Liver (tissue), 9 donors: ENCODE results near the gene CLIC3. TPM values are rescaled to one million over a fixed set of nuclear protein-coding genes. Genes with fewer than 3 reads are reported as not detected.

Experiments used
- DNase-seq: peaks from one replicate; pipeline ENCODE4 v3.0.0-alpha.2; 2017; ENCODE audit warnings: low spot score
- H3K27ac ChIP-seq, 2 donors: one replicate each; pipeline ENCODE4 v1.7.0; 2013; ENCODE audit warnings: inconsistent platforms in 2 of 2, low read length in 2 of 2, control low read depth in 1 of 2, low read depth in 1 of 2, mild to moderate bottlenecking in 1 of 2
- H3K27me3 ChIP-seq, 4 donors: one replicate each; pipeline versions ENCODE4 v1.6.1 to v1.7.0; 2013; ENCODE audit warnings: low read length in 3 of 4, inconsistent platforms in 1 of 4, mild to moderate bottlenecking in 1 of 4, moderate library complexity in 1 of 4; ENCODE audit not compliant: control insufficient read depth in 4 of 4, insufficient read depth in 4 of 4
- H3K36me3 ChIP-seq, 4 donors: one replicate each; pipeline versions ENCODE4 v1.6.1 to v1.7.0; 2013; ENCODE audit warnings: low read length in 3 of 4, mild to moderate bottlenecking in 3 of 4, low read depth in 1 of 4, moderate library complexity in 1 of 4; ENCODE audit not compliant: control insufficient read depth in 4 of 4, insufficient read depth in 3 of 4
- H3K4me1 ChIP-seq, 4 donors: one replicate each; pipeline versions ENCODE4 v1.6.1 to v1.7.0; 2013; ENCODE audit warnings: low read length in 3 of 4, mild to moderate bottlenecking in 3 of 4, moderate library complexity in 1 of 4; ENCODE audit not compliant: control insufficient read depth in 4 of 4, insufficient read depth in 4 of 4
- H3K4me3 ChIP-seq, 3 donors: one replicate each; pipeline versions ENCODE4 v1.6.1 to v1.7.0; 2013; ENCODE audit warnings: low read length in 3 of 3, control low read depth in 1 of 3, low read depth in 1 of 3, mild to moderate bottlenecking in 1 of 3
- H3K9ac ChIP-seq, 2 donors: one replicate each; pipeline ENCODE4 v1.7.0; 2013; ENCODE audit warnings: low read length in 2 of 2, mild to moderate bottlenecking in 2 of 2, moderate library complexity in 2 of 2, control low read depth in 1 of 2, low read depth in 1 of 2
- H3K9me3 ChIP-seq, 4 donors: one replicate each; pipeline versions ENCODE4 v1.6.1 to v1.7.0; 2013; ENCODE audit warnings: low read length in 3 of 4; ENCODE audit not compliant: control insufficient read depth in 4 of 4
- ATF3 ChIP-seq: IDR thresholded peaks from 2 replicates; pipeline ENCODE4 v1.6.1; 2016; ENCODE audit warnings: antibody characterized with exemption
- EGR1 ChIP-seq, 2 donors: IDR thresholded peaks; 2 replicates each; pipeline ENCODE4 v1.6.1; 2016 to 2018; ENCODE audit warnings: antibody characterized with exemption in 2 of 2, low read depth in 2 of 2
- FOXA1 ChIP-seq: IDR thresholded peaks from 2 replicates; pipeline ENCODE4 v1.6.1; 2016; ENCODE audit warnings: antibody characterized with exemption
- FOXA2 ChIP-seq: IDR thresholded peaks from 2 replicates; pipeline ENCODE4 v1.6.1; 2016; ENCODE audit warnings: antibody characterized with exemption
- GABPA ChIP-seq, 2 donors: IDR thresholded peaks in 1 of 2; conservative IDR thresholded peaks in 1 of 2; 2 replicates each; pipeline ENCODE4 v1.6.1; 2016; ENCODE audit warnings: antibody characterized with exemption in 2 of 2, mild to moderate bottlenecking in 1 of 2, moderate library complexity in 1 of 2
- HNF4A ChIP-seq, 2 donors: conservative IDR thresholded peaks; 2 replicates each; pipeline ENCODE4 v1.6.1; 2016; ENCODE audit warnings: antibody characterized with exemption in 2 of 2, mild to moderate bottlenecking in 2 of 2
- HNF4G ChIP-seq: IDR thresholded peaks from 2 replicates; pipeline ENCODE4 v1.6.1; 2016; ENCODE audit warnings: antibody characterized with exemption
- JUND ChIP-seq, 2 donors: IDR thresholded peaks; 2 replicates each; pipeline ENCODE4 v1.6.1; 2016; ENCODE audit warnings: antibody characterized with exemption in 2 of 2
- MAX ChIP-seq: IDR thresholded peaks from 2 replicates; pipeline ENCODE4 v1.6.1; 2016; ENCODE audit warnings: antibody characterized with exemption
- NR2F2 ChIP-seq: IDR thresholded peaks from 2 replicates; pipeline ENCODE4 v1.6.1; 2016; ENCODE audit warnings: antibody characterized with exemption
- RAD21 ChIP-seq, 2 donors: IDR thresholded peaks; 2 replicates each; pipeline ENCODE4 v1.6.1; 2016; ENCODE audit warnings: antibody characterized with exemption in 2 of 2, mild to moderate bottlenecking in 2 of 2
- REST ChIP-seq: IDR thresholded peaks from 2 replicates; pipeline ENCODE4 v1.6.1; 2016; ENCODE audit warnings: antibody characterized with exemption, mild to moderate bottlenecking
- RXRA ChIP-seq, 2 donors: IDR thresholded peaks; 2 replicates each; pipeline ENCODE4 v1.6.1; 2017 to 2018; ENCODE audit warnings: antibody characterized with exemption in 2 of 2, mild to moderate bottlenecking in 1 of 2
- SP1 ChIP-seq: IDR thresholded peaks from 2 replicates; pipeline ENCODE4 v1.6.1; 2018; ENCODE audit warnings: antibody characterized with exemption, mild to moderate bottlenecking
- TAF1 ChIP-seq: conservative IDR thresholded peaks from 2 replicates; pipeline ENCODE4 v1.6.1; 2016; ENCODE audit warnings: antibody characterized with exemption, mild to moderate bottlenecking
- YY1 ChIP-seq: IDR thresholded peaks from 2 replicates; pipeline ENCODE4 v1.6.1; 2016; ENCODE audit warnings: antibody characterized with exemption, mild to moderate bottlenecking
- ZBTB33 ChIP-seq: IDR thresholded peaks from 2 replicates; pipeline ENCODE4 v1.6.1; 2016; ENCODE audit warnings: antibody characterized with exemption
- WGBS: extraction: QIAGEN DNeasy Blood & Tissue Kit; methylation state at CpG from one replicate; pipeline ENCODE4 v1.1.7; 2013; 5-methylcytosine and 5-hydroxymethylcytosine counted together
- polyA plus RNA-seq, 2 donors: library from polyadenylated mRNA; stranded (reverse) in 1 of 2; unstranded in 1 of 2; fragments of 200-250 nt in 1 of 2; fragments of >200 nt in 1 of 2; fragmentation: Nextera tagmentation in 1 of 2; extraction: Ambion mirVana in 1 of 2; gene quantifications; one replicate each; pipeline versions ENCODE4 v1.2.1 to v1.2.3, GENCODE V29; 2013 to 2015
- total RNA-seq, 2 donors: library from RNA; depleted of rRNA; stranded (reverse); fragments of >200 nt; gene quantifications; one replicate each; pipeline ENCODE4 v1.2.3, GENCODE V29; 2014
- TF ChIP-seq, protein P1 (sequence below): fragments of 150-350 bp; IDR thresholded peaks from 2 replicates; pipeline ENCODE4 v1.5.1; 2017; ENCODE audit warnings: improper control_type of control experiment, low read depth, low read length; ENCODE audit not compliant: missing input control
- donor health status: healthy.
- donor health status: healthy.
- donor health status: healthy.
- donor health status: healthy.
- donor health status: healthy.

The CLIC3 gene
- total and polyA plus RNA-seq, 4 donors: 0.33 to 0.83 (median 0.40) TPM

- no peaks in the 10 kb centered on the region for H3K9me3 ChIP-seq
- H3K9ac ChIP-seq: no peak overlapping the region
- no peak overlapping the region for H3K4me3 ChIP-seq
- 95% methylated on average over 24 of the region's 24 CpGs for WGBS
- DNase-seq: no peak
- H3K27me3 ChIP-seq: no peaks in the 10 kb centered on the region
- no peak overlapping the region for H3K27ac ChIP-seq
- H3K4me1 ChIP-seq: no peaks in the 10 kb centered on the region
- peaks cover 0 to 37% (median 15%) of the 10 kb centered on the region in 4 donors for H3K36me3 ChIP-seq
- TF ChIP-seq RAD21 (IDR thresholded peaks at IDR 0.05) (no peak), YY1 (no peak), TAF1 (no peak), JUND (IDR thresholded peaks at IDR 0.05) (no peak), MAX (no peak), SP1 (no peak), HNF4G (no peak), FOXA2 (no peak), ZBTB33 (no peak)
Measured at GRCh38 chr9:137011156-137011555, 14.8 kb upstream of the CLIC3 start.

GRCh38 chr9:137009938-137010732 lies 13.8 kb upstream of the CLIC3 start:
- no peak for DNase-seq
- Histone ChIP-seq H3K9me3 (no peaks in the 10 kb centered on the region), H3K4me3 (no peak overlapping the region), H3K4me1 (no peaks in the 10 kb centered on the region), H3K36me3 (peaks cover 0 to 29% (median 11%) of the 10 kb centered on the region in 4 donors), H3K27ac (no peak overlapping the region), H3K9ac (no peak overlapping the region), H3K27me3 (no peaks in the 10 kb centered on the region)
- 97% methylated on average over 49 of the region's 49 CpGs for WGBS
- TF ChIP-seq, protein P1, sequence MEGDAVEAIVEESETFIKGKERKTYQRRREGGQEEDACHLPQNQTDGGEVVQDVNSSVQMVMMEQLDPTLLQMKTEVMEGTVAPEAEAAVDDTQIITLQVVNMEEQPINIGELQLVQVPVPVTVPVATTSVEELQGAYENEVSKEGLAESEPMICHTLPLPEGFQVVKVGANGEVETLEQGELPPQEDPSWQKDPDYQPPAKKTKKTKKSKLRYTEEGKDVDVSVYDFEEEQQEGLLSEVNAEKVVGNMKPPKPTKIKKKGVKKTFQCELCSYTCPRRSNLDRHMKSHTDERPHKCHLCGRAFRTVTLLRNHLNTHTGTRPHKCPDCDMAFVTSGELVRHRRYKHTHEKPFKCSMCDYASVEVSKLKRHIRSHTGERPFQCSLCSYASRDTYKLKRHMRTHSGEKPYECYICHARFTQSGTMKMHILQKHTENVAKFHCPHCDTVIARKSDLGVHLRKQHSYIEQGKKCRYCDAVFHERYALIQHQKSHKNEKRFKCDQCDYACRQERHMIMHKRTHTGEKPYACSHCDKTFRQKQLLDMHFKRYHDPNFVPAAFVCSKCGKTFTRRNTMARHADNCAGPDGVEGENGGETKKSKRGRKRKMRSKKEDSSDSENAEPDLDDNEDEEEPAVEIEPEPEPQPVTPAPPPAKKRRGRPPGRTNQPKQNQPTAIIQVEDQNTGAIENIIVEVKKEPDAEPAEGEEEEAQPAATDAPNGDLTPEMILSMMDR: no peak
- no peak for TF ChIP-seq SP1
- TF ChIP-seq REST: no peak
- no peak for TF ChIP-seq HNF4G
- TF ChIP-seq TAF1: no peak
- TF ChIP-seq MAX: no peak
- no peak for TF ChIP-seq ATF3
- TF ChIP-seq ZBTB33: no peak
- no peak for TF ChIP-seq JUND (IDR thresholded peaks at IDR 0.05)
- TF ChIP-seq YY1: no peak
- no peak for TF ChIP-seq GABPA (IDR thresholded peaks at IDR 0.05 in 1 of 2, conservative IDR thresholded peaks at IDR 0.05 in 1 of 2)
- TF ChIP-seq RAD21 (IDR thresholded peaks at IDR 0.05): no peak
- TF ChIP-seq NR2F2: no peak
- no peak for TF ChIP-seq RXRA (IDR thresholded peaks at IDR 0.05)
- no peak for TF ChIP-seq FOXA1
- TF ChIP-seq FOXA2: no peak
- no peak for TF ChIP-seq HNF4A (conservative IDR thresholded peaks at IDR 0.05)
- no peak for TF ChIP-seq EGR1 (IDR thresholded peaks at IDR 0.05; ENCODE audit: low read depth in 2 of 2)
